HepG2 (cell line): Measurements from ENCODE around the gene KRTDAP. TPM values are rescaled to one million over a fixed set of nuclear protein-coding genes. Genes with fewer than 3 reads are reported as not detected.

ENCODE experiments used
- AHR ChIP-seq: IDR thresholded peaks from 2 replicates; pipeline ENCODE4 v1.6.1; 2018; ENCODE audit warnings: missing genetic modification reagents, missing compliant biosample characterization
- ESRRA ChIP-seq: sonication (generic); formaldehyde crosslinking; IDR thresholded peaks from 2 replicates; pipeline ENCODE4 v1.5.1; 2020; ENCODE audit warnings: mild to moderate bottlenecking, low read depth, missing genetic modification reagents
- FOSL2 ChIP-seq: sonication (generic); formaldehyde crosslinking; IDR thresholded peaks from 2 replicates; pipeline ENCODE4 v1.4.0; 2020; ENCODE audit warnings: missing genetic modification reagents
- GATAD1 ChIP-seq: IDR thresholded peaks from 2 replicates; pipeline ENCODE4 v1.6.1; 2016; ENCODE audit warnings: missing genetic modification reagents, missing compliant biosample characterization
- MYC ChIP-seq: sonication (generic); formaldehyde crosslinking; IDR thresholded peaks from 2 replicates; pipeline ENCODE4 v1.9.0; 2021; ENCODE audit warnings: missing genetic modification reagents, borderline replicate concordance
- SETDB1 ChIP-seq: sonication (generic); formaldehyde crosslinking; IDR thresholded peaks from 2 replicates; pipeline ENCODE4 v1.5.1; 2020; ENCODE audit warnings: missing genetic modification reagents, mild to moderate bottlenecking, borderline replicate concordance
- TAF1 ChIP-seq: sonication (generic); formaldehyde crosslinking; IDR thresholded peaks from 2 replicates; pipeline ENCODE4 v1.4.0; 2020; ENCODE audit warnings: missing genetic modification reagents
- TBL1XR1 ChIP-seq: fragments of 150-350 bp; IDR thresholded peaks from 2 replicates; pipeline ENCODE4 v1.6.1; 2014; ENCODE audit warnings: borderline replicate concordance, low read length; ENCODE audit not compliant: partially characterized antibody
- TBX2 ChIP-seq: sonication (generic); formaldehyde crosslinking; IDR thresholded peaks from 2 replicates; pipeline ENCODE4 v1.5.0; 2020; ENCODE audit warnings: missing genetic modification reagents, mild to moderate bottlenecking, borderline replicate concordance
- TGIF2 ChIP-seq: IDR thresholded peaks from 2 replicates; pipeline ENCODE4 v1.6.1; 2016; ENCODE audit warnings: control low read depth, missing compliant biosample characterization
- ZBTB7A ChIP-seq: sonication (generic); formaldehyde crosslinking; IDR thresholded peaks from 2 replicates; pipeline ENCODE4 v1.8.0; 2022; ENCODE audit warnings: mild to moderate bottlenecking, missing genetic modification reagents
- ZMYM3 ChIP-seq: sonication (generic); formaldehyde crosslinking; IDR thresholded peaks from 2 replicates; pipeline ENCODE4 v1.5.1; 2020; ENCODE audit warnings: mild to moderate bottlenecking, missing genetic modification reagents
- ZNF331 ChIP-seq: sonication (generic); formaldehyde crosslinking; IDR thresholded peaks from 2 replicates; pipeline ENCODE4 v1.4.0; 2020; ENCODE audit warnings: missing genetic modification reagents
- ZNF44 ChIP-seq: sonication (generic); formaldehyde crosslinking; IDR thresholded peaks from 2 replicates; pipeline ENCODE4 v1.5.1; 2020; ENCODE audit warnings: mild to moderate bottlenecking, missing genetic modification reagents
- ZNF556 ChIP-seq: sonication (generic); formaldehyde crosslinking; IDR thresholded peaks from 2 replicates; pipeline ENCODE4 v1.4.0; 2020; ENCODE audit warnings: mild to moderate bottlenecking, missing genetic modification reagents, borderline replicate concordance
- ZNF761 ChIP-seq: sonication (generic); formaldehyde crosslinking; conservative IDR thresholded peaks from 2 replicates; pipeline ENCODE4 v1.4.0; 2020; ENCODE audit warnings: mild to moderate bottlenecking, missing genetic modification reagents
- ZNF776 ChIP-seq: sonication (generic); formaldehyde crosslinking; IDR thresholded peaks from 2 replicates; pipeline ENCODE4 v1.4.0; 2020; ENCODE audit warnings: mild to moderate bottlenecking, missing genetic modification reagents
- polyA plus RNA-seq, 8 experiments: library from polyadenylated mRNA; depleted of rRNA in 3 of 8; stranded (reverse) in 7 of 8; unstranded in 1 of 8; fragments of >200 nt; fragmentation: Illumina TruSeq in 4 of 8; extraction: Trizol in 4 of 8; gene quantifications; 2 replicates each; pipeline versions ENCODE4 v1.2.1 to v1.2.3, GENCODE V29; 2011 to 2016; ENCODE audit warnings: low read depth in 4 of 8, missing spikeins in 1 of 8, mixed read lengths in 1 of 8; ENCODE audit not compliant: insufficient read depth in 1 of 8
- total RNA-seq, 5 experiments: library from RNA; depleted of rRNA; stranded (reverse); fragments of >200 nt; fragmentation: Illumina TruSeq; extraction: Trizol; gene quantifications; 2 replicates each; pipeline ENCODE4 v1.2.3, GENCODE V29; 2016; ENCODE audit warnings: low read depth in 1 of 5
- TF ChIP-seq, protein P1 (sequence below): sonication (generic); formaldehyde crosslinking; IDR thresholded peaks from 2 replicates; pipeline ENCODE4 v1.4.0; 2020; ENCODE audit warnings: missing genetic modification reagents
- TF ChIP-seq, protein P2 (sequence below): sonication (generic); formaldehyde crosslinking; IDR thresholded peaks from 2 replicates; pipeline ENCODE4 v1.5.0; 2020; ENCODE audit warnings: mild to moderate bottlenecking, low read depth, missing genetic modification reagents, borderline replicate concordance
- TF ChIP-seq, protein P3 (sequence below): sonication (generic); formaldehyde crosslinking; IDR thresholded peaks from 2 replicates; pipeline ENCODE4 v1.4.0; 2020; ENCODE audit warnings: missing genetic modification reagents, borderline replicate concordance
- TF ChIP-seq, protein P4 (sequence below): sonication (generic); formaldehyde crosslinking; IDR thresholded peaks from 2 replicates; pipeline ENCODE4 v1.9.0; 2022; ENCODE audit warnings: low read depth, missing genetic modification reagents
- TF ChIP-seq, protein P5 (sequence below): sonication (generic); formaldehyde crosslinking; IDR thresholded peaks from 2 replicates; pipeline ENCODE4 v1.9.0; 2021; ENCODE audit warnings: missing genetic modification reagents, borderline replicate concordance

The KRTDAP gene
- total and polyA plus RNA-seq, 2 of the 13 experiments (the other 11 are each of a cell fraction or from before 2014, with no cell fraction given), result 0.86 to 1.5 TPM

DNA sequence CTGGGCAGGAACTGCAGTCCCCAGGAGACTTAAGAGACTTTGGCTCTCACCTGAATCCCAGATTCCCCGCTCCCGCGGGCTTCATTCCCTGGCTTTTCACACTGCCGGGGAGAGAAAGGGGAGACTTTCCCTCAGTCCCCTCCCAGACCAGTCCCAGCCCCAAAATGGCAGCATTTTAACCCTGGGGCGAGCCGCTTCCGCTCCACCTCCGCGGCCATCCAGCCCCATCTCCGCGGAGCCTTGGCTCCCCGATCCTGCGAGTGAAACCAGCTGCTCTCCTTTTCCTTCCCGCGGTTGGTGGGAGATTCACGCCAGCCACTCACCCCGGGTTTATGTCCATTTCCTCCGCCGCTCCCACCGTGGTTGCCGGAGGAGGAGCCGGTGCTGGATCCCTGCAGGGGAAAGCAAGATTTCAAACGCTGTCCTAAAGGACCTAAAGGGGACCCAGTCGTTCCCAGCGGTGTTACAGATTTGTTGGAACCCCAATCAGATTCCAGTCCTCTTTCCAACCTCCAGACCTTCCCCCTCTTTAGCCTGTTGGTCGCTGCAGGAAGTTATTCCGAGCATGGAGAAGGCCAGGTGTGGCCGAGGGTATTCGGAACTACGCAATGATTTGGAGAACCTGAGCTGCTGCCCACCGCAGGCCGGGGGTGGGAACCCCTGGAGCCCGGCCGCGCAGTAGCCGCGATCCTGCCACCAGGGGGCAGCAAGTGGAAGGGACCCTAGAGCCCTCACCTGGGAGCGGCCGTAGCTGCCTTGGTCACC is 19.8 kb upstream of the KRTDAP start (continued):
- TF ChIP-seq, protein P1, sequence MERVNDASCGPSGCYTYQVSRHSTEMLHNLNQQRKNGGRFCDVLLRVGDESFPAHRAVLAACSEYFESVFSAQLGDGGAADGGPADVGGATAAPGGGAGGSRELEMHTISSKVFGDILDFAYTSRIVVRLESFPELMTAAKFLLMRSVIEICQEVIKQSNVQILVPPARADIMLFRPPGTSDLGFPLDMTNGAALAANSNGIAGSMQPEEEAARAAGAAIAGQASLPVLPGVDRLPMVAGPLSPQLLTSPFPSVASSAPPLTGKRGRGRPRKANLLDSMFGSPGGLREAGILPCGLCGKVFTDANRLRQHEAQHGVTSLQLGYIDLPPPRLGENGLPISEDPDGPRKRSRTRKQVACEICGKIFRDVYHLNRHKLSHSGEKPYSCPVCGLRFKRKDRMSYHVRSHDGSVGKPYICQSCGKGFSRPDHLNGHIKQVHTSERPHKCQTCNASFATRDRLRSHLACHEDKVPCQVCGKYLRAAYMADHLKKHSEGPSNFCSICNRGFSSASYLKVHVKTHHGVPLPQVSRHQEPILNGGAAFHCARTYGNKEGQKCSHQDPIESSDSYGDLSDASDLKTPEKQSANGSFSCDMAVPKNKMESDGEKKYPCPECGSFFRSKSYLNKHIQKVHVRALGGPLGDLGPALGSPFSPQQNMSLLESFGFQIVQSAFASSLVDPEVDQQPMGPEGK (CRISPR knock-in tag), result peak; percentile 79
- TF ChIP-seq TGIF2 (CRISPR knock-in tag), result peak; percentile 58; the same call in 1 of the 2 replicates
- peak; percentile 66 for TF ChIP-seq ZNF331 (CRISPR knock-in tag)
- peak; percentile 71; the same call in 1 of the 2 replicates for TF ChIP-seq ZNF44 (CRISPR knock-in tag)
- TF ChIP-seq ZBTB7A (CRISPR knock-in tag), result peak; percentile 63; the same call in 1 of the 2 replicates
- TF ChIP-seq, protein P2, sequence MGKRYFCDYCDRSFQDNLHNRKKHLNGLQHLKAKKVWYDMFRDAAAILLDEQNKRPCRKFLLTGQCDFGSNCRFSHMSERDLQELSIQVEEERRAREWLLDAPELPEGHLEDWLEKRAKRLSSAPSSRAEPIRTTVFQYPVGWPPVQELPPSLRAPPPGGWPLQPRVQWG, result no peak
- TF ChIP-seq ZNF556 (CRISPR knock-in tag), result 0 out of 2 replicates have a peak, but pooled peaks have one; percentile 44
- TF ChIP-seq SETDB1 (CRISPR knock-in tag), result no peak
- peak; percentile 51 for TF ChIP-seq FOSL2 (CRISPR knock-in tag)
- TF ChIP-seq ESRRA (CRISPR knock-in tag), result peak; percentile 42; the same call in 1 of the 2 replicates
- peak; percentile 51; the same call in 1 of the 2 replicates for TF ChIP-seq MYC (CRISPR knock-in tag)
- TF ChIP-seq, protein P3, sequence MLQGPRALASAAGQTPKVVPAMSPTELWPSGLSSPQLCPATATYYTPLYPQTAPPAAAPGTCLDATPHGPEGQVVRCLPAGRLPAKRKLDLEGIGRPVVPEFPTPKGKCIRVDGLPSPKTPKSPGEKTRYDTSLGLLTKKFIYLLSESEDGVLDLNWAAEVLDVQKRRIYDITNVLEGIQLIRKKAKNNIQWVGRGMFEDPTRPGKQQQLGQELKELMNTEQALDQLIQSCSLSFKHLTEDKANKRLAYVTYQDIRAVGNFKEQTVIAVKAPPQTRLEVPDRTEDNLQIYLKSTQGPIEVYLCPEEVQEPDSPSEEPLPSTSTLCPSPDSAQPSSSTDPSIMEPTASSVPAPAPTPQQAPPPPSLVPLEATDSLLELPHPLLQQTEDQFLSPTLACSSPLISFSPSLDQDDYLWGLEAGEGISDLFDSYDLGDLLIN (CRISPR knock-in tag), result no peak
- peak; percentile 66 for TF ChIP-seq TBX2 (CRISPR knock-in tag)
- TF ChIP-seq ZNF776 (CRISPR knock-in tag), result no peak
- 0 out of 2 replicates have a peak, but pooled peaks have one; percentile 47 for TF ChIP-seq AHR (CRISPR knock-in tag)
- TF ChIP-seq GATAD1, result peak; percentile 62; the same call in 1 of the 2 replicates
- TF ChIP-seq TAF1 (CRISPR knock-in tag), result peak; percentile 60
- no peak for TF ChIP-seq TBL1XR1
- 0 out of 2 replicates have a peak, but pooled peaks have one; percentile 44 for TF ChIP-seq ZNF761 (CRISPR knock-in tag)
- TF ChIP-seq, protein P4, sequence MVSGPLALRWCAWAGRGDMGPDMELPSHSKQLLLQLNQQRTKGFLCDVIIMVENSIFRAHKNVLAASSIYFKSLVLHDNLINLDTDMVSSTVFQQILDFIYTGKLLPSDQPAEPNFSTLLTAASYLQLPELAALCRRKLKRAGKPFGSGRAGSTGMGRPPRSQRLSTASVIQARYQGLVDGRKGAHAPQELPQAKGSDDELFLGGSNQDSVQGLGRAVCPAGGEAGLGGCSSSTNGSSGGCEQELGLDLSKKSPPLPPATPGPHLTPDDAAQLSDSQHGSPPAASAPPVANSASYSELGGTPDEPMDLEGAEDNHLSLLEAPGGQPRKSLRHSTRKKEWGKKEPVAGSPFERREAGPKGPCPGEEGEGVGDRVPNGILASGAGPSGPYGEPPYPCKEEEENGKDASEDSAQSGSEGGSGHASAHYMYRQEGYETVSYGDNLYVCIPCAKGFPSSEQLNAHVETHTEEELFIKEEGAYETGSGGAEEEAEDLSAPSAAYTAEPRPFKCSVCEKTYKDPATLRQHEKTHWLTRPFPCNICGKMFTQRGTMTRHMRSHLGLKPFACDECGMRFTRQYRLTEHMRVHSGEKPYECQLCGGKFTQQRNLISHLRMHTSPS (CRISPR knock-in tag), result no peak
- TF ChIP-seq, protein P5, sequence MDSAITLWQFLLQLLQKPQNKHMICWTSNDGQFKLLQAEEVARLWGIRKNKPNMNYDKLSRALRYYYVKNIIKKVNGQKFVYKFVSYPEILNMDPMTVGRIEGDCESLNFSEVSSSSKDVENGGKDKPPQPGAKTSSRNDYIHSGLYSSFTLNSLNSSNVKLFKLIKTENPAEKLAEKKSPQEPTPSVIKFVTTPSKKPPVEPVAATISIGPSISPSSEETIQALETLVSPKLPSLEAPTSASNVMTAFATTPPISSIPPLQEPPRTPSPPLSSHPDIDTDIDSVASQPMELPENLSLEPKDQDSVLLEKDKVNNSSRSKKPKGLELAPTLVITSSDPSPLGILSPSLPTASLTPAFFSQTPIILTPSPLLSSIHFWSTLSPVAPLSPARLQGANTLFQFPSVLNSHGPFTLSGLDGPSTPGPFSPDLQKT, result no peak
- TF ChIP-seq ZMYM3 (CRISPR knock-in tag), result peak; percentile 70
